PC-9 (cell line): Measurements from ENCODE around the gene GPX3. TPM values are rescaled to one million over a fixed set of nuclear protein-coding genes. Genes with fewer than 3 reads are reported as not detected.

Source experiments
- BruUV-seq: library from RNA; stranded (reverse); fragments of 400-500 nt; replicated peaks from 2 replicates; lab custom pipeline; 2021; lab: Mats Ljungman, UMichigan
- CTCF ChIA-PET: fragments of 300-600 bp; sonication (Branson Sonifier 250); formaldehyde crosslinking; loops from one replicate; lab custom pipeline; 2022; ENCODE audit warnings: antibody characterized with exemption; lab: Charles Lee
- POLR2A ChIA-PET: fragments of 300-600 bp; sonication (Branson Sonifier 250); formaldehyde crosslinking; loops from one replicate; lab custom pipeline; 2022; ENCODE audit warnings: antibody characterized with exemption; ENCODE audit not compliant: unreplicated experiment; lab: Charles Lee
- DNase-seq, 2 experiments: peaks; one replicate each; pipeline versions ENCODE4 v3.0.0 to v3.0.0-alpha.2; 2015 to 2022; ENCODE audit warnings: mixed read lengths in 1 of 2
- H2AFZ ChIP-seq: fragments of 200-600 bp; sonication (generic); 2 replicates; pipeline ENCODE4 v1.8.1; 2017; ENCODE audit warnings: antibody characterized with exemption
- H3F3A ChIP-seq: fragments of 200-600 bp; sonication (generic); 2 replicates; pipeline ENCODE4 v1.8.1; 2017; ENCODE audit warnings: antibody characterized with exemption, mild to moderate bottlenecking, low read depth; ENCODE audit not compliant: insufficient read depth
- H3K27ac ChIP-seq: fragments of 200-600 bp; sonication (generic); 2 replicates; pipeline ENCODE4 v1.6.1; 2016; ENCODE audit warnings: mixed run types
- H3K27me3 ChIP-seq: fragments of 200-600 bp; sonication (generic); 2 replicates; pipeline ENCODE4 v1.6.1; 2016; ENCODE audit warnings: low read depth, mixed run types; ENCODE audit not compliant: insufficient read depth
- H3K36me3 ChIP-seq: fragments of 200-600 bp; sonication (generic); 2 replicates; pipeline ENCODE4 v1.6.1; 2016; ENCODE audit warnings: low read depth, mixed run types
- H3K4me1 ChIP-seq: fragments of 200-600 bp; sonication (generic); replicated peaks from 2 replicates; pipeline ENCODE4 v1.6.1; 2016; ENCODE audit warnings: mixed run types; ENCODE audit not compliant: insufficient read depth
- H3K4me2 ChIP-seq: fragments of 200-600 bp; sonication (generic); 2 replicates; pipeline ENCODE4 v1.6.1; 2017; ENCODE audit warnings: mixed run types
- H3K4me3 ChIP-seq: fragments of 200-600 bp; sonication (generic); 2 replicates; pipeline ENCODE4 v1.6.1; 2016; ENCODE audit warnings: mixed run types
- H3K79me2 ChIP-seq: fragments of 200-600 bp; sonication (generic); 2 replicates; pipeline ENCODE4 v1.6.1; 2017; ENCODE audit warnings: low read depth, mixed run types
- H3K9me2 ChIP-seq: fragments of 200-600 bp; sonication (generic); 2 replicates; pipeline ENCODE4 v1.8.1; 2017; ENCODE audit warnings: mild to moderate bottlenecking; ENCODE audit not compliant: insufficient read depth
- H3K9me3 ChIP-seq: fragments of 200-600 bp; sonication (generic); 2 replicates; pipeline ENCODE4 v1.8.1; 2016; ENCODE audit warnings: low read depth; ENCODE audit not compliant: insufficient read depth
- H4K20me1 ChIP-seq: fragments of 200-600 bp; sonication (generic); 2 replicates; pipeline ENCODE4 v1.8.1; 2017; ENCODE audit not compliant: insufficient read depth
- EZH2 ChIP-seq: fragments of 200-600 bp; sonication (generic); IDR thresholded peaks from 2 replicates; pipeline ENCODE4 v1.8.0; 2017; ENCODE audit warnings: antibody characterized with exemption, low read depth
- intact Hi-C: fragments of 100-400 bp; cut with micrococcal nuclease; formaldehyde crosslinking; loops from one replicate; pipeline ENCODE4 v1.10.0; 2022; ENCODE audit not compliant: unreplicated experiment
- total RNA-seq: library from RNA; stranded (reverse); gene quantifications from 2 replicates; pipeline ENCODE4 v1.2.3, GENCODE V29; 2021
- TF ChIP-seq, protein P1 (sequence below): fragments of 200-600 bp; sonication (generic); conservative IDR thresholded peaks from 2 replicates; pipeline ENCODE4 v1.6.1; 2017; ENCODE audit warnings: mixed run types, antibody characterized with exemption, mild to moderate bottlenecking, moderate library complexity

GPX3 gene
- total RNA-seq, 1 experiment from 2014 or later, result 93.2 TPM

DNA sequence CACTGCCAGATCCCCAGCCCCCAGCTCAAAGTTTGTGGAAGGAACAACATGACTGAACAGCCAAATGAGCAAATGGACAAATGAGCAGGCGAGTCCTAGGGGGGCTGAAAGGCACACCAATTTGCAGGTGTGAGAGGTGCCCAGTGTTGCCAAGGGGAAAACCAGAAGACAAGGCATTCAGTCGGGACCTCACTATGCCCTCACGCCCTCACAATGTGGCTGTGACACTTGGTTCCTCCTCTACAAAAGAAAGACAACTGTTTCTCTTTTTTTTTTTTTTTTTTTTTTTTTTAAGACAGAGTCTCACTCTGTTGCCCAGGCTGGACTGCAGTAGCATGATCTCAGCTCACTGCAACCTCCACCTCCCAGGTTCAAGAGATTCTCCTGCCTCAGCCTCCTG, 32.4 kb downstream of the GPX3 start:
- BruUV-seq, result no TSS peak
- no peak overlapping the region for H3K27ac ChIP-seq
- no peak overlapping the region for H3K4me3 ChIP-seq
- no peaks in the 10 kb centered on the region for H3K79me2 ChIP-seq
- no peaks in the 10 kb centered on the region for H3F3A ChIP-seq
- TF ChIP-seq, protein P1, sequence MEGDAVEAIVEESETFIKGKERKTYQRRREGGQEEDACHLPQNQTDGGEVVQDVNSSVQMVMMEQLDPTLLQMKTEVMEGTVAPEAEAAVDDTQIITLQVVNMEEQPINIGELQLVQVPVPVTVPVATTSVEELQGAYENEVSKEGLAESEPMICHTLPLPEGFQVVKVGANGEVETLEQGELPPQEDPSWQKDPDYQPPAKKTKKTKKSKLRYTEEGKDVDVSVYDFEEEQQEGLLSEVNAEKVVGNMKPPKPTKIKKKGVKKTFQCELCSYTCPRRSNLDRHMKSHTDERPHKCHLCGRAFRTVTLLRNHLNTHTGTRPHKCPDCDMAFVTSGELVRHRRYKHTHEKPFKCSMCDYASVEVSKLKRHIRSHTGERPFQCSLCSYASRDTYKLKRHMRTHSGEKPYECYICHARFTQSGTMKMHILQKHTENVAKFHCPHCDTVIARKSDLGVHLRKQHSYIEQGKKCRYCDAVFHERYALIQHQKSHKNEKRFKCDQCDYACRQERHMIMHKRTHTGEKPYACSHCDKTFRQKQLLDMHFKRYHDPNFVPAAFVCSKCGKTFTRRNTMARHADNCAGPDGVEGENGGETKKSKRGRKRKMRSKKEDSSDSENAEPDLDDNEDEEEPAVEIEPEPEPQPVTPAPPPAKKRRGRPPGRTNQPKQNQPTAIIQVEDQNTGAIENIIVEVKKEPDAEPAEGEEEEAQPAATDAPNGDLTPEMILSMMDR, result no peak
- no peak for TF ChIP-seq EZH2
- CTCF ChIA-PET, result interaction anchor here (0.6 to 4.9 kb wide), 4 partner anchors 29 to 110 kb away, joined by 3 to 48 read pairs (median 3); no protein-coding TSS in a partner anchor
- intact Hi-C loops, result no loop called here
- H3K9me2 ChIP-seq, result no peaks in the 10 kb centered on the region
- peaks cover 25% of the 10 kb centered on the region for H3K4me1 ChIP-seq
- no peaks in the 10 kb centered on the region for H4K20me1 ChIP-seq
- POLR2A ChIA-PET, result no interaction called here
- no peak overlapping the region for H2AFZ ChIP-seq
- no peaks in the 10 kb centered on the region for H3K9me3 ChIP-seq
- H3K27me3 ChIP-seq, result no peaks in the 10 kb centered on the region
- no peak overlapping the region for H3K4me2 ChIP-seq
- DNase-seq, result no peak
- peaks cover 13% of the 10 kb centered on the region for H3K36me3 ChIP-seq

DNA sequence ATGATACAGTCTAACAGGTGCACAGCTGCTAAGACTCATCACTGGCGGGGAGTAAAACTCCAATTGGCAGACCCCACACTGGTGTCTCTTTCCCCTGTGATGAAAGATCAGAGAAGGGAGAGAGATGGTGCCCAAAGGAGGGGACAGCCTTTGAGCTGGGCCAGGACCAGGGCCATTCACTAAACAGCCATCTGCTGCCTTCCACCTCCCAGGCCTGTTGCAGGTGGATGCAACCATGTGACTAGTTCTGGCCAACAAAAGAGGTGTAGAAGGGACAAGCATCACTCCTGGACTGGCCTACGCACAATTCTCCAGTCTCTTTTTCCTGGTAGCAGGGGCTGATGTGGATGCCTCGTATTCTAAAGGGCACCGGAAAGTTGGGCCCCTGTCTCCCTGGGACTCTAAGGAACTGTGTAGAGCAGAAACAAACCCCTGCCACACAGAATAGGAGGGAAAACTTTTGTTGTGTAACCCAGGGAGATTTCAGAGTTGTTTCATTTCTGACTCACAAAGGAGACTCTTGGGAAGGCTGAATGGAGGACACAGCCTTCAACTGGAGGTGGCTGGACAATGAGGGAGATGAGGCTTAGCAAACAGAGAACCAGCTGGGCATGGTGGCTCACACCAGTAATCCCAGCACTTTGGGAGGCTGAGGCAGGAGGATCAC, 33.5 kb downstream of the GPX3 start:
- Histone ChIP-seq H3K4me1 (peaks cover 25% of the 10 kb centered on the region), H3K4me3 (no peak overlapping the region), H3K36me3 (peaks cover 11% of the 10 kb centered on the region), H4K20me1 (no peaks in the 10 kb centered on the region), H3K9me2 (no peaks in the 10 kb centered on the region), H3K4me2 (peak overlapping the region; percentile 32), H3K27ac (peak overlapping the region; percentile 56), H3K79me2 (no peaks in the 10 kb centered on the region), H2AFZ (no peak overlapping the region), H3K9me3 (no peaks in the 10 kb centered on the region), H3F3A (no peaks in the 10 kb centered on the region), H3K27me3 (no peaks in the 10 kb centered on the region)
- DNase-seq, result no peak
- CTCF ChIA-PET, result interaction anchor here (0.6 to 1.8 kb wide), 2 partner anchors 51 to 61 kb away, joined by 5 read pairs; no protein-coding TSS in a partner anchor
- BruUV-seq, result TSS peak; percentile 20
- POLR2A ChIA-PET, result no interaction called here
- intact Hi-C loops, result loop anchor here (2.0 kb wide), 1 partner anchor 19 kb away; no protein-coding TSS in a partner anchor
- TF ChIP-seq, protein P1, result no peak
- no peak for TF ChIP-seq EZH2

DNA sequence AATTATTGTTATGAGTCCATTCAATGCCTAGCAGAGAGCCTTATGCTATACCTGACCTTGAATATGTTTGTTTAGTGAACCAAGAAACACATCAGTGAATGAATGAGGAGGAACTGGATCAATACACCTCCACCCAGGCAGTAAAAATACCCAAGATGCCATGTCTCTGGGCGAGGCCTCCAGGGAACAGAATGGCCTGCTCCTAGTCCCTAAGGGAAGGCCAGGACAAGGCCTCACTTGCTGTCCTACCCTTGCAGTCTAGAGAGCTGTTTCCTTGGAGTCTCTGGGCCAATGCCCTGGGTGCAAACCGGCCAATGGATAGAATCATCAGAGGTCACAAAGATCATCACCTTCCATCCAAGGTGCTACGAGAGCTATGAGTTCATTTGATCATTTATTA, 34.3 kb downstream of the GPX3 start:
- peaks cover 29% of the 10 kb centered on the region for H3K4me1 ChIP-seq
- peaks cover 5% of the 10 kb centered on the region for H3K36me3 ChIP-seq
- no peak overlapping the region for H3K4me3 ChIP-seq
- no peaks in the 10 kb centered on the region for H4K20me1 ChIP-seq
- ChIA-PET POLR2A (no interaction called here), CTCF (interaction anchor here (1.8 kb wide), 1 partner anchor 60 kb away, joined by 5 read pairs; no protein-coding TSS in a partner anchor)
- H3F3A ChIP-seq, result no peaks in the 10 kb centered on the region
- no peaks in the 10 kb centered on the region for H3K9me2 ChIP-seq
- H3K27me3 ChIP-seq, result no peaks in the 10 kb centered on the region
- no TSS peak for BruUV-seq
- intact Hi-C loops, result loop anchor here (2.0 kb wide), 1 partner anchor 18 kb away; no protein-coding TSS in a partner anchor
- peak overlapping the region; percentile 65 for H3K27ac ChIP-seq
- TF ChIP-seq EZH2, result no peak
- TF ChIP-seq, protein P1, result no peak
- peak in 1 of 2 experiments; percentile 78 for DNase-seq
- H2AFZ ChIP-seq, result no peak overlapping the region
- peak overlapping the region; percentile 32 for H3K4me2 ChIP-seq
- H3K79me2 ChIP-seq, result no peaks in the 10 kb centered on the region
- H3K9me3 ChIP-seq, result no peaks in the 10 kb centered on the region
